NCI-H774 (cell line): ENCODE data around the gene FER1L5.
A peak's percentile ranks its signal among the peaks of the same experiment; 100 is the strongest.

Experiments used
- DNase-seq: peaks from one replicate; lab custom pipeline; 2025; lab: John Stamatoyannopoulos, UW

FER1L5 gene

DNA sequence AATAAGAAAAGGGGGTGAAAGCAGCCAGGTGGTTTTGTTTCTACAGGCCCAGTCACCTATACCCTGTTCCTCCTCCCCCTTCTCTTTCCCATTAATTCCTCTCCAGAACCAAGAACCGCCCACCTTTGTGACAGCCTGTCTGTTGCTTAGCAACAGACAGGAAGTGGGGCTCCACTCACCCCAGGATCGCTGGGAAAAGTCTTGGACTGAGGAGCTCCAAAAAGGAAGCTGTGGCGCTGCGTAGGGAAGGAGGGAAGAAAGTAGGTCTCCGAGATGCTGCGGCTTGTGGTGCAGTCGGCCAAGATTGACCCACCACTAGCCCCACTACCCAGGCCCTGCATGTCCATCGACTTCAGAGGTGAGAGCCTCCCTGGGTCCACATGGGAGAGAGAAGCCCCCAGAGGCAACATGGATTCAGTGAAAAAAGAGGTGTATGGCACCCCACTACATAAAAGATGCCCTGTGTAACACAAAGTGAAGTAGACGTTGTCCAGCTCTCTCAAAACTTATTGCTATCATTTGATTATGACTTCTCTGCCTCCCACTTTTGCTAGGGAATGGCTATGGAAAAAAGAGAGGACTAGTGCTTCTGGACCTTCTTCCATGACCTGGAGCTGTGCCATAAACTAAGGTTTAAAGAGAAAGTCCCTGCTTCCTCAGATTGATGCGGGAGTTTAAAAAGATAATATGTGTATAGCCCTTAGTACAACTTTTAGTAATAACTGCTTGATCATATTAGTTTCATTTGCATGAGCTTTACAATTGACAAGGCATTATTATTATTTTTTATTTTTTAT, at the start of gene FER1L5:
FER1L5 (plus strand) TSS at position 201 of the 797 bp plus-strand sequence; CDS start at position 274, 73 bp downstream.
- peak; percentile 3 for DNase-seq

DNA sequence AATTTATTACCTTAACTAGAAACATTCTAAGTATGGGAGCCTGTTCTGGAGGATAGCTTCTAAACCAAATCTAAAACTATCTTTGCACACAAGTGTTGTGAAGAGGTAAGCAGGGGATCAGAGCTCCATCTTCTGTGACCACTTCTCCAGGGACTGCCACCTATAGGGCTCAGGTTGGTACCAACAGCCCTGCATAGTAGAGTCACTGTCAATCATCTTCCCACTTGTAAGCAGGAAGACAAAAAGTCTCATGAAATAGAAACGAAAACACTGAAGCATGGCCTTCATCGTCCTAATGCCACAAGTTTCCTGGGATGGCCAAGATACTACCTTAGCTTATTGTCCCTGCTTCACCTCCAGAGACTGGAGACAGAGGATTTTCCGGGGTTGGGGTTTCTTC, 48.3 kb upstream of the FER1L5 start:
- no peak for DNase-seq

DNA sequence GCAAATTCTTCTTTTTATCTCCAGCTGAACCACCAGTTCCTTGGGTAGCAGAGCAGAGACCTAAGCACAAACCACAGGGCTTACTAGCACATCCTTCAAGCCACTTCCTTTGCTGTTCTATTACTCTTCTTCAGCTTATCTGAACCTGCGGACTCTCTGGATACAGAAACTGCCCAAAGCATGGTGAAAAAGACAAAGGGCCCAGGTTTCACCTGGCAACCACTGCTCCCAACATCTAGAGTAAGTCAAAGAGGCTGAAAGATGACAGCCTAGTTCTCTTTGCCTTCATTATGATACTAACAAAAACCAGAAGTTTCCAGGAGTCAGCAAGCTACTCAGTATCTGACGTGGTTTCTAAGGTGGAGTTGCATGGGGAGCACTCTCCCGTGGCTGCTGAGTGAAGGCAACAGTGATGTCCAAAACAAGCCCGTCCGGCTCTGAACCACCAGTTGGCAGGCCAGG, 47.8 kb upstream of the FER1L5 start:
- no peak for DNase-seq

DNA sequence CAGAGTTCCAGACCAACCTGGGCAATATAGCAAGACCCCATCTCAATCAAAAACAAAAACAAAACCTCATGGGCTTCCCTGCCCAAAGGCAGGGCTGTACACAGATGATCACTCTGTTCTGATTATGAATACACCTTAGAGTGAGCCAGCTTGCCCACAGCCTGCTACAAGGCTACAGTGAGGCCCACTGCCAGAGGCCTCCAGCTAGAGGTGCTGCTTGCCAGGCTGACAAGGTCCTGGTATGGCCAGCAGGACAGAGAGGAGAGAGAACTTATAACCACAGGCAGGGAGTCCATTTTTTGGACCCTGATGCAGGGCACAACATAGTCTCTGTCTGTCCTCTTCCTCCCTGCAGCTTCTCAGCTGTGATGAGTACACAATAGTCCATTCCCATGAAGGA, 46.0 kb upstream of the FER1L5 start:
- no peak for DNase-seq

DNA sequence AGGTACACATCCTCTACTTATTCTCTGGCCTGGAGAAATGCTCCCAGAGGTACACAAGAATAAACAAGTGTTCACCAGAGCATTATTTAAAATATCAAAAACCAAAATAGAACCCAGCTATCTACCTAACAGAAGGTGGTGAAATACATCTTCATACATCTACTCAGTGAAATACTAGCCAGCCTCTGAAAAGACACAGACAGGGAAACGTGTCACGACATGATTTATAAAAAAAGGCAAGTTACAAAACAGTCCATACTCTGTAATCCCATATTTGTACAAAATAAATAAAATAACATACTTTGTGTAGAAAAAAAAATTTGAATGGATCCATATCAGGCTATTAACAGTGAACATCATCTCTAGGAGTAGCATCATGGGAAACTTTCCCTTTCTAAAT, 42.6 kb upstream of the FER1L5 start:
- no peak for DNase-seq

DNA sequence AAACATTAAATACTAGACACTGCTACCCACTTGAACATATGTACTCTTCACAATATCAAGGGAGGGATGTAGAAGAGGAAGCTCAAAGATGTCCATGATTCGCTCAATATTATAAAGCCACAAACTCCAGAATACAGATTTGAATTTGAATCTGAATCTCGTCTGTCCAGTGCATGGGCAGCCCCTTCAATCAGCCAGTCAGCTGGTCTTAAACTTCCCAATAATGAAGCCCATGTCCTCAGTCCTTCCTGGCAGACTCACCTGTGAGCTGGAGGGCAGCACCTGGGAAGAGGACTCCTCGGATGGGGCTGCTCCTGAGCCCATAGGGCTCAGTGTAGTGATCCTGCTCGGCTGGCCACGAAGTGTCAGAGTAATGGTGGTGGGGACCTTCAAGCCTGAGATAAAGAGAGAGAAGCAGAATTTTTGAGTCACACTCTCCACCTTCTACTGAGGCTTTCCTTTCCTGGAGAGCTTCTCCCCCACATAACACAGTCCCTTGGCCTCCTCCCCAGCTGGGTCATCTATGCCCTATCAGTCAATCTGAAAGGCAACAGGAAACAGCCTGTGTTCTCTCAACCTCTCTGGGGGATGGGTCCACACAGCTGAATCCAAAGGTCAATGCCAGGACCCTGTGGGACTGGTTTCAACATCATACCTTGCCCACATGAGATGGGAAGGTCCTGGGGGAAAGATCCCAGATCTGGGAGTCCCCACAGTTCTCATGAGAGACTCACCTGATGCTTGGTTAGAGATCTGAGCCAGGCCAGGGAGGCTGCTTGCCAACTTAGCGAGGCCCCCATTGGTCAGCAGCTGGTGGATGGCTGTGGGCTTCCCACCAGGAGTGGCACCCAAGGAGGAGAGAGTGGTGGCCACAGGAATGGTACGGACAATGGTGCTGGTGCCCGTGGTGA, 40.9 kb upstream of the FER1L5 start:
- DNase-seq: no peak

DNA sequence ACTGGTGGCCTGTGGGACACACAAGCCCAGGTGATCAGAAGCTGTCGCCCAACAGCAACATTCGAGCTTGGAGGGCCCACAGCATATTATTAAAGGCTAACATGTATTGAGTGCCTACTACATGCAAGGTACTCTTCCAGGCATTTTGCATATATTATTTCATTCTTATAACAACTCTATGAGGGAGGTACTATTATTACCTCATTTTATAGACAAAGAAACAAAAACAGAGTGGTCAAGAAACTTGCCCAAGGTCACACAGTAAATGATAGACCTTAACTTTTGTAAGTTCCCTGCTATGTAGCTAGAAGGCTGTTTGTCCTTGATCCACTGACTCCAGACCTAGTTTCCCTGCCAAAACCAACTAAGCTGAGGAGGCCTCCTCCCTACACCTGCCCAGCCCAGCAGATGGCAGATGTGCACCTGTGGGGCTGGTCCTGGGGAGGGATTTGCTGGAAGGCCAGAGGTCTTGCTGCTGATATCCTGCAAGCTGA, 40.2 kb upstream of the FER1L5 start:
- DNase-seq: no peak

DNA sequence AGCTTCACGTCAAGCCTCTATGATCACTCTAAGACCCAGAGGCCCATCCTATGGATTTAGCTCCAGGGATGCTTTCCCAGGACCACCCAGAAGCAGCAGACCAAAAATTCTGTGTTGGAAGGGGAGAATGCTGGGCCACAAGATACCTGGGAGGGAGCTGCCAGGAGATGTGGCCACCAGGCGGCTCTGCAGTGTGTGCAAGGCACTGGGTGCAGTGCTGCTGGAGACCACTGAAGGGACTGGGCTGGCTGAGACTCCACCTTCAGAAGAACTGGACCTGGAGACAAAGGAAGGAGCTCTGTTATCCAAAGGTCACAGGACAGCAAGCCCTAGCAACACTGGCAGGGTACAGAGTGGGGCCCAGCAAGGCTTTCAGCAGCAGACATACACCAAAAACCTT, 38.5 kb upstream of the FER1L5 start:
- DNase-seq: no peak

DNA sequence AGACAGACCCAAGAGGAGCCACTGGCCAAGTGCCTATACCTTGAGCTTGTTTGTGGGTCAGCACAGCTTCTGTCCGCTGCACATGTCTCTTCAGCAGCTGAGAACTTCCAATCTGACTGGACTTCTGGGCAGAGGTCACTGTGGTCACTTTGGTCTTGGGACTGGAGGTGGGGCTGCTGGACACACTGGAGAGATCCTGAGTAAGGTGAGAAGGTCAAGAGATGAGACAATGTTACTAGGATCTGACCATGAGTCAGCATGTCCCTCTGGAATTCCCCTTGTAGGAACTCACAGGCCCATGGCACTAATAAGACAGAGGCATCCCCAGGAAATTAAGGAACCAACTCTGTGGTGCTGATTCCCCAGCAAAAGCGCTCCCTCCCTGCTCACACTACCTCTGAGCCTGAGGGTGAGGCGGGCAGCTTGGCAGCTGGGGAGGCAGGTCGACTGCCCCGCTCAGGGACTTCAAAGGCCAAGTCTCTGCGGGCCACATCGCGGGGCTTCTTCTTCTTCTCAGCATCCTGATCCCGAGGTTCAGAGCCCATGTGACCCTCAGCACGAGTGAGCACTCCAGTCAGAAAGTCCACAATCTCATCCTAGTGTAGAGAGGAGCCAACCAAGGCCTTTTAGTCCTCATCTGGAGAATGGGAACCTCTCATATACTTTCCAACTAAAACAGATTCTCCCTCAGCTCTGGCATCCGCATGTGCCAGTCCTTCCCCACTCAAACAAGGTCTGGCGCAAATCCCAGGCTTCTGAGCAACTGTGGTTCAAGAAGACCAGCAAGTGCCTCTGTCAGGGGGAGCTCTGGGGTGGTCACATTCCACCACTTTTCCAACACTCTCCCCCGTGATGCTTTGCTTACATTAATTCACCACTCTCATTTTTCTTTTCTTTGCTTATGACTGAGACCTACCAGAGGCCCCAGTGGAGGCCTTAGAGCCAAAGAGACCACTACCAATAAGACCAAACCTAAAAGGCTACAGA, 33.8 kb upstream of the FER1L5 start:
- no peak for DNase-seq

DNA sequence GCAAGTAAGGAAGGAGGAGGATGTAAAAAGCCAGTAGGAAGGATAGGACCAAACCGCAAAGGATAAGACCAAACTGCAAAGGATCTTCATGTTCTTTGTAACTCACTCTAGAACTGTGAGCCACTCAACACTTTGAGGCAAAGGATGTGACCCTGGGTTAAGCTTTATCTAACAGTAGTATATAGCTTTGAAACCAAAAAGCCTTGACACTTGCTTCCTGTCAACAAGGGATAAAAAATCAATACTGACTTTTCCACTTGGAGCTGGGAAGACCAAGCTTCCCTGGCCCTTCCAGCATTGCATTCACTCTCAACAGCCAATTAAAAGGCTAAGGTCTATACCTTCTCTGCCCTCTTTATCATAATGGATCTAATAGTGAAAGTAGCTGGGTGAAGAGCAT, 26.4 kb upstream of the FER1L5 start:
- no peak for DNase-seq

DNA sequence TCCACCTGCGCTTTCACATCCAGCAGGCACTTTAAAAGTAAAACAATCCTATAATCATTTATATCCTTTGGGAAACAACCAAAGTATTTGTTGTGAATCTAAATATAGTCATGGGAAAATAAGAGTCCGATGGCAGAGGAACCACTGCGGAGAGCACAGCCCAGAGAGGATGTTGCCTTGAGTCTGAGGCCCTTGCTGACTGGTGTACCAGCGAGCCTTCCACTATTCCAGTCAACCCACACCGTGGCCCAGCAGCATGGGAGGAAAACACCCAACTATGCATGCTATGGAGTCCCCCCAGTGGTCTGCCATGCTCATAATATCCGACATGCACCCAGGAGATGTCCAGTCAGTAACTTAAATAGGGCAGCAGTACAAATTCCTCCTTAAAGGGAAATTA, 26.0 kb upstream of the FER1L5 start:
- no peak for DNase-seq

DNA sequence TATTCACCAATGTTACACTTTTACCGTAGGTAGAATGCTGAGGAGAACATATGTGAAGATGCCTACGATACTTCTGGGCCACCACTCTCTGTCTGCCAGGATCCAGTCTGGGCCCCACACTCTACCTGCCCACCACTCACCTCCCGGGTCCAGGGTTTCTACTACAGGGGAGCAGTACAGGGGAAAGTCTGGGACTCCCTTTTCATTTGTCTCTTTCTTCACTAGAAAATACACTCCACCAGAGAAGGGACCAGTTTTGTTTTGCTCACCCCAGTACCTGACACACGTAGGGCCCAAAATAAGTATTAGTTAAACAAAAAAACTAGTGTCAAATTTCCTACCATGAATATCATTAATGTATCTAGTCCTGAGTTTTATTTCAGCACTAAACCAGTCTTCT, 25.6 kb upstream of the FER1L5 start:
- no peak for DNase-seq

DNA sequence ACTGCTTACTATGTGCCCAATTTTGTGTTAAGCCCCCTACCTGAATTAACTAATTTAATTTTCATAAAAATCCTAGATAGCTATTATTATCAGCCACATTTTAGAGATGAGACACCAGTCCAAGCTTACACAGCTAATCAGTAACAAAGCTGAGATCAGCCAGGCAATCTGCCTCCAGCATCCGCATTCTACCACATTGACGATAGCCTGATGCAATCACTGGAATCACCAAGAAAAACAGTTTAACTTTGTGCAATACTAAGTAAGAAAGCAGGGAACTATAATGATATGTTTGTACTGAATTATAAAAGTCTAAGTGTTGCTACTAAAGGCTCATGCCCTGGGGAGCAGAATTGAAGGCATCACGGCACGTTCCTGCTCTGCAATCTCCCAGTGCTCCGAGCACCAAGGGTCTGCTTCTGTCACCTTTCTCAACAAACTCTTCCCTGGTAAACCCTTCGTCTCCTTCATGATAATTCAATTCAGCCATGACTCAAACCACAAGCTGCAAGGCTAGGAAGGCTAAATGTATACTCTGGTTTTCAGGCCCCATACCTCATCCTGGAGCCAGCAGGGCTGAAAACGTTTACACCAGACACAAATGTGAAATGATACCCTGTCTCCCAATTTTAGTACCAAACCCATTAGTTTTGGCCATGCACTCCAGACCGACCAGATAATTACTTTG, 23.8 kb upstream of the FER1L5 start:
- no peak for DNase-seq

DNA sequence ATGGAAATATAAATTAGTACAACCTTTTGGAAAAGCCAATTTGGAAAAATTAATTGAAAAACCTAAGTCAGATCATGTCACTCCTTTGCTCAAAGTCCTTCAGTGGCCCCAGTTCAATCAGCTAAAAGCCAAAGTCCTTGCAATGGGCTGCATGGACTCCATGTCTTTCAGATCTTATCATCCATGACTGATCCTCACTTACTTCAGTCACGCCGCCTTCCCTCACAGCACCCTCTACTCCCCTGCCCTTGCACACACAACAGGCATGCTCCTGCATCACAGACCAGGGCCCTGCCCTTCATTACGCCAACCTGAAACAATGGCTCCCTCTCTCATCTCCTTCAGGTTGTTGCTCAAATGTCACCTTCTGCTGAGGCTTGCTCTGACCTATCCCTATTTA, 20.0 kb upstream of the FER1L5 start:
- no peak for DNase-seq

DNA sequence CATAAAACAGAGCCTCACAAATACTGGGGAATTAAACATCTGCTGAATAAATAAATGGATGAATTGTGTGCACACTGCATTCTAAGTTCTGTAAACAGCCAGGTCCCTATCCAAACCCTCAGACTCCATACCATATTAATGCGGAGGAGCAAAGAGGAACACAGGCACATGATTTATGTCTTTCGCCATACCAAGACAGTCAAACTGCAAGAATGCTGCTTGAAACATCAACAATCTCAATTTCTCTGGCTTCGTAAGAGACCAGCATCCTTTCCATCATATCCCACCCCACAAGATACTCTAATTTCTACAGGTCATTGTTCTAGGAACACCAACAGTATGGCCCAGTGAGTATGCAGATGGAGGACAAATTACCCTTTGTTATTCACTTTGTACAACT, 19.4 kb upstream of the FER1L5 start:
- no peak for DNase-seq

DNA sequence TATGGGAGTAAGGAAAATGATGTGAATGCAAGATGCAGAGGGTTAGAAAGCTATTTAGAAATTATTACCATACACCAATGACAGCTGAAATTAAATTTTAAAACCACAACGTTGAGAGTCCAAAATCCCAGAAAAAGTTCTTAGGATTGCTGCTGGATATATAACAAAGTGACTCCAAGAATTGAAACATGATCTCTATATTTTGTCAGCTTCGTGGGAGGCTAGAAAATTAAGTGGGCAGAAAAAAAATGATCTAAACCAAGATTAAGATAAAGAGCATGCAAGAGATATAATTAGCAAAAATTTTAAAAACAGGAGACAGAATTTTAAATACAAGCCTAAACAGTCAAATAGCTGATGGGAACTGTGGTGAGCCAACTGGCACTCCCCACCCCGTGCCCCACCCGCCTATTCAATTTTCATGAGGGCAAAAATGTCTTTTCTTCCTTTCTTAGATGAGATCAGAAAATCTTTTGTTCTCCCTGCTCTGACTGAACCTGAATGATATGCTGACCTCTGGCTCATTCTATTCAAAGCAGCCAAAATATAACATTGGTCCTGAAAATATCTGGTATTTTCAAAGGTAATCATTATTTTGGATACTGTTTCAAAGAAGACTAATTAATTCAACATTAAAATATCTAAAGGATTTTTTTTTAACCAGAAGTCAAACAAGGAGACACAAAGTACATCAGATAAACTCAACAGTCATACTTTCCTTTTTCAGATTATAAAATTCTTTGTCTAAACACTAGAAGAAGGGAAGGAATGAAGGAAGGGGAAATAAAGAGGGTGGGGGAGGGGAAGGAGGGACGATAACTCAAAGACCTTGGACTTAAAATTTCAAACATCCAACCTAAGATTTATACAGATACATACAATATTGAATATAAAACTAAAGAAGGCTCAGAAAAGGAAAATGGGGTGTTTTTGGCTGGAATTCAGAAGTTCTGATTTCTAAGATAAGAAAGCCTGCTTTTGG, 16.7 kb upstream of the FER1L5 start:
- DNase-seq: no peak

DNA sequence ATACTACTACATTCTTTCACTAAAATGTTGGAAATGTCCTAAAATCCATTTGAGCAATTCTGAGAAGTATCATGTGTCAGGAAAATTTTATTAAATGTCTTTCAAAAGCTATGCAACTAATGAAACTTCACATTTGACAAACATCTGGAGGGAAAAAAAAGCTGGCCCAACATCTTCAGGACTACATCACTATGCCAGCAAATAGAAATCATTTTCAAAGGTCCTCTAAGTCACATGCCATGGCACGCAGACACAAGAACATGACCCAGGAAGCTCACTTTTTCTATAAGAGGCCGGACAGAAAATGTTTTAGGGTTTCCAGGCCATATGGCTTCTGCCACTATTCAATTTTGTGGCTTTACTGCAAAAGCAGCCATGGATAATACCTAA, 16.0 kb upstream of the FER1L5 start:
- no peak for DNase-seq

DNA sequence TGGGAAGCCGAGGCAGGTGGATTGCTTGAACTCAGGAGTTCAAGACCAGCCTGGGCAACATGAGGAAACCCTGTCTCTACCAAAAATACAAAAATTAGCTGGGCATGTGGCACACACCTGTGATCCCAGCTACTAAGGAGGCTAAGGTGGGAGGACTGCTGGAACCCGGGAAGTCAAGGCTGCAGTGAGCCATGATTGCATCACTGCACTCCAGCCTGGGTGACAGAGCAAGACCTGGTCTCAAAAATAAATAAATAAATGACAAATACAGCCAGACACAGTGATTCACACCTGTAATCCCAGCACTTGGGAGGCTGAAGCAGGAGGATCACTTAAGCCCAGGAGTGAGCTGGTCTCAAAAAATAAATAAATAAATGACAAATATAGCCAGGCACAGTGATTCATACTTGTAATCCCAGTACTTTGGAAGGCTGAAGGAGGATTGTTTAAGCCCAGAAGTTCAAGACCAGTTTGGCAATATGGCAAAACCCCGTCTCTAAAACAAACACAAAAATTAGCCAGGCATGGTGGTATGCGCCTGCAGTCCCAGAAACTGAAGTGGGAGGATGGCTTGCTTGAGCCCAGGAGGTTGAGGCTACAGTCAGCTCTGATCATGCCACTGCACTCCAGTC, 10.6 kb upstream of the FER1L5 start:
- DNase-seq: no peak

DNA sequence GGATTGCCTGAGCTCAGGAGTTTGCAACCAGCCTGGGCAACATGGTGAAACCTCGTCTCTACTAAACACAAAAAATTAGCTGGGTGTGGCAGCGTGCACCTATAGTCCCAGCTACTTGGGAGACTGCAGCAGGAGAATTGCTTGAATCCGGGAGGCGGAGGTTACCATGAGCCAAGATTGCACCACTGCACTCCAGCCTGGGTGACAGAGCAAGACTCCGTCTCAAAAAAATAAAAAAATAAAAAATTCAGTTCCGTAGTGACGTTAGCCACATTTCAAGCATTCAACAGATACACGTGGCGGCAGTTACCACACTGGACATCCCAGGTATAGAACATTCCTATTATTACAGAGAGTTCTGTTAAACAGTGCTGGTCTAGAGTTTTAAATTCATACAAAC, 8.9 kb upstream of the FER1L5 start:
- DNase-seq: no peak
